HG02610 (cell line): Measurements from ENCODE around the gene NR5A2.

Experiments
- ATAC-seq: cut with Tn5 transposase; IDR thresholded peaks from one replicate; pipeline ENCODE4 v1.9.1; 2021; ENCODE audit warnings: mild to moderate bottlenecking, moderate library complexity; ENCODE audit not compliant: unreplicated experiment

The NR5A2 gene

DNA sequence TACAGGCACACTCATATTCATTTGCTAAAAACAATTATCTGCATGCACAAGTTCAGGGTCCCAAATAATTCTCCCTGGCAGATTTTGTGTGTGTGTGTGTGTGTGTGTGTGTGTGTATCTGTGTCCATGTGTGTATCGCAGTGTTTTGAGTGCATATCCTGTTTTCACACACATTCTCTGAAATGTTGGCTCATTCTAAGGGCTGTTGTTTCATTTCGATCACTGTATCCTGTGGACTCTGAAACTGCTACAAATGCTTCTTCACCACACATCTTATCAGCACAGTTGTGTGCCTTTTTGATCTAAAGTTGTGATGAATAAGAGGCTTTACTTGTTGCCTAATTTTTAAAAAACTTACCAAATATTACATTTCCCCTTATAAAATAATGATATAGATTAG, 34.6 kb downstream of the NR5A2 start:
- no peak for ATAC-seq

DNA sequence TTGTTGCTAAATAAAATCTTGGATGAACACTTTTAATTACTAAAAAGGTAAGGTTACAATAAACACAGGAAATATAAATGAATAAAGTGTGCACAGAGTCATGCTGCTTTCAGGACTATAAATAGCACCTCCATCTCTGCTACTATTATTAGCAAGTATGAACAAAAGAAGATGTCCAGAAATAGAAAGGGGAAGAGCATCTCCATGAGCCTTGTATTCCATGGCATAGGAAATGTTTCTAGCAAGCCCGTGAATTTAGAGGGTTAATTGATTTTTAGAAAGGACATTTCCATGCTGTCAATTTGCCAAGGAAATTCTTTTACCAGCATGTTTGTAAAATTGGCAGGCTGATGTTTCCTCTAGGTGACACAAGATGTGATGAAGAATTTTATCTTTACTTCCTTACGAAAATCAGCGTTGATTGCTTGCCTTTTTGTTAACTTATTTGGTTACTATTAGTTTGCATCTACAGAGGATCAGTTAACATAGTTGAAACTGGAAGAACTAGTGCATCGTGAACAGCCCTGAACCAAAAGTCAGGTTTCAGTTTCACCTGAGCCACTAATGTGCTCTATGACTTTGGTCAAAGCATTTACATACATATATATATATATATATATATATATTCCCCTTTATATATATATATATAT, 45.3 kb downstream of the NR5A2 start:
- peak; percentile 90 for ATAC-seq

DNA sequence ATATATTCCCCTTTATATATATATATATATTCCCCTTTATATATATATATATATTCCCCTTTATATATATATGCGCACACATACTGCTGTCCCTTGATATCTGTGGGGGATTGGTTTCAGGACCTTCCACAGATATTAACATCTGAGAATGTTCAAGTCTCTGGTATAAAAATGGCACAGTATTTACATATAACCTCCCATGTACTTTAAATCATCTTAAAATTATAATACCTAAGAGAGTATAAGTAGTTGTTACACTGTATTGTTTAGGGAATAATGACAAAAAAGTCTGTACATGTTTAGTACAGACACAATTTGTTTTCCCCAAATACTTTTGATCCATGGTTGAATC, 45.8 kb downstream of the NR5A2 start:
- ATAC-seq, result peak; percentile 13

DNA sequence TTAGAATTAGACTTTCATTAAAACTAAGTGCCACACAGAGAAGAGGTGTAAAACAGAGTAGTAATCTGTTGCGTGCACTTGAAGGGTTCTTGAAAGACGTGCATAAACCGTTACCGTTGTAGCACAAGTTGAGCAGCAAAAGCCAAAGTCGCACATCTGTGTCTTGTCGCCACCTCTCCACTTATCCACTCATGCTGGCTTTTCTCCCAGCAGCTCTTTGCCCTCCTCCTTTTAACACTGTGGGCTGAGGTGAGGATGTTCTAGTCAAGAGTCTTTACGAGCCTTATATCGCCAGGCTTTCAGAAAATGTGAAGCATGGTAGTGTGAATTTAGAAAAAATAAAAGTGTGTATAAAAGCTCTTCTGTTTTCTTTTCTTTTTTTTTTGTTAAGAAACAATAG, 48.0 kb downstream of the NR5A2 start:
- no peak for ATAC-seq

DNA sequence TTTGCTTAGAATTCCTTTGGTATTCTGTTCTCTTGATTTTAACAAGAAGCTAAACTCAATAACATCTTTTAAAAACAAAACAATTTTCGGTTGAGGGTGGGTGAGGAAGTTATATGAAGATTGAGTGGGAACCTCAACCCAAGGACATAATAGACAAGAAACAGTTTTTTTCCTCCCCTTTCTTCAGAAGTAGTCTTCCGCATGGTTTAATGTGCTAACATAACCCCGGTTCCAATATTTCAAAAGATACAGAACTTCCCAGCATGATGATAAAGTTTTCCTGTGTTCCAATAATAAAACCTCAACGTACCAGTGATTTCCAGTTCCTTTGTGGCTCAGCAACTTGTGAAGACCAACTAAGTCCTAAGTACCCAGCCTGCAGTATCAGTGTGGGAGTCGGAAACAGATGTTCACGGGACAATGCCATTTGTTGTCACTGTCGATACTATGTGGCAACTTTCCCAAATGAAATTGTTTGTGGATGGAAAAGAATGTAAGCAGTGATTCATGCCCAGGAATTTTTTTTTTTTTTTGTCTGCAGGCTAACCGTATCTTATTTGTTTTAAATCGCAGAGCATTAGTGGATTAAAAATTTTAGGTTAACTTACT, 48.5 kb downstream of the NR5A2 start:
- ATAC-seq, result no peak

DNA sequence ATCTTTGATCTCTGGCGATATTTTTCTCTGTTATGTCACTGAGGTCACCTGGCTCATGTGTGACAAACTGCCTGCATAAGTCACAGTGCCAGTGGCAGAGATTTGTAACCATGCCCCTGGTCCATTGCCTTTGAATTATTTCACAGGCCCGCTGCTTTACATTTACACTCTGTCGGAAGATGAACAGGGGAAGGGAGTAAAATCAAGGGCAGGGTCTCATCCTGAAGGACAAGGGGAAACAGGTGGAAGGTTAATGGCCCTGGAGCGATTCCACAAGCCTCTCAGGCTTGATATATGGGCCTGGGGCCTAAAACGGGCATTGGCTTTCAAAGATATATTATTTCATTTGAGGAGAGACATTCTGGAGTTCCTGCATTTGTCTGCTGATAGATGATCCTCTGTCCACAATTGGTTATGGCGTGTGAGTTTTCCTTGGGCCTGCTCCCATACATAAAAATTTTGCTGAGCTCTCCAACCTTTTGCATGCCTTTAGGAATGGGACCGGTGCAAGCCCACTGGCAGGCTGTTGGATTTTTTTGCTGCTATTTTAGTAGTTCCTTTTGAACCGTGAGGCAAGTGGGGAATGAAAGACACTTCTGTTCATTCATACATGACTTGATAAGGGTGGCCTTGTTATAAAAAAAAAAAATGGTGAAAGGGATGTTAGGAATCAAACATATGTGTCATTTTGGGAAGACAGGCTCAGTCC, 51.9 kb downstream of the NR5A2 start:
- no peak for ATAC-seq

DNA sequence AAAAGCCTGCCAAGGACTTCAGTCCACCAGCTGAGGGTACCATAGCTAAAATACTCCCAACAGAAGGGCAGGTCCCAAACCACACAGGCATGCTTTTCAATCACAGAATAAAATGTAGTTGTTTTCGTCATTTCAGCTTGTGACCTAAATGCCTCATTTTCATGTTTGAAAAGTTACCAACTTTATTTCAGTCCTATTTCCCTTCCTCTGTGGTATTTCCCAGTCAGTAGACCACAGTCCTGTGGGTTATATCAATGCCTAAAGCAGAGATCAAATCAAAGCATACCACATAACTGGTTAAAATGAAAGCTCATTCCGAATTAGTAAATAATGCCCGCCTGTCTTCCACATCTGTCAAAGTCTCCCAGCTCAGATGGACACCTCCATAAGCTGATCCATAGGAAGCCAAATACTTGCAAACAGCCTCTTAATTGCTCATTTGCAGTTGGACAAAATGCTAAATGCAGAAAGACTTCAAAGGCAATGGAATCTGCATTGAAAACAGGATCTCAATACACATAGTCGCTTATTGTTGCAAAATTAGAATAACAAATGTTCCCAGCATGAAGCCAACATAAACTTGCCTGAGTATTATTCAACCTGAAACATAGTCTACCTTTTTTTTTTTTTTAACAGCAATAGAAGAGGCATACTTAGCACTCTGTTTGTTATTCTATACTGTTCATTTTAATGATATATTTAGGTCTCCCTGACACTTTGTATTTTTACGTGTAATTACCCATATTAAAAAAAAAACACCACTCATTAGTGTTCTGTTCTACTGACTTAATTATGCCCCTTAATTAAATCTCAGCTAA, 53.9 kb downstream of the NR5A2 start:
- no peak for ATAC-seq

DNA sequence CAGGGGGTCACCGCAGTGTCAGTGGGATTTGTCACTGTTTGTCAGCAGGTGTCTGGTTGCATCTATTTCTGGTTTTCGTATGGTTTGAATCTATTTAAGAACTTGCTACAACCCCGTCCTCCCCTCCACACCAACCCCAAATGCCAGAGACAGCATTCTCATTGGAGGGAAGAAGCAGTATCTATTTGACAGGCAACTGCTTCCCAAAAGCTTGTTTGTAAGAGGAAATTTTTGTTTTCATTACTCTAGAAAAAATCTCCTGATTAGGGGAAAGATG, 54.4 kb downstream of the NR5A2 start:
- ATAC-seq, result no peak

DNA sequence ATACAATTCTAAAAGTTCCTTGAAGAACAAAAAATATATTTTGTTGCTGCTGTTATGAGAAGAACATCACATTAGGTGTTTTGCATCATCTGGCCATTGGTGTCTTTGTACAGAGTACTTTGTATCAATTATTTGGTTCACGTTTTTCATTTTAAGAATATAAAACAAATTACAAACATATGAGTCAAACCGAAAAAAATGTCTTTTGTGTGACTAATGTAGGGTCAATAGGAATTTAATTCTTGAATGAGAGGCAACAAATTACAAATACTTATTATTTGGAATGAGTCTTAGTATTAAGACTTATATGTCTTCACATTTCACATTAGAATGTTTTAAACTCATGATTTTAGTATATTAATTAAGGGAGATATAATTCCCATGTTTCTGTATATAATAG, 54.8 kb downstream of the NR5A2 start:
- ATAC-seq, result no peak

DNA sequence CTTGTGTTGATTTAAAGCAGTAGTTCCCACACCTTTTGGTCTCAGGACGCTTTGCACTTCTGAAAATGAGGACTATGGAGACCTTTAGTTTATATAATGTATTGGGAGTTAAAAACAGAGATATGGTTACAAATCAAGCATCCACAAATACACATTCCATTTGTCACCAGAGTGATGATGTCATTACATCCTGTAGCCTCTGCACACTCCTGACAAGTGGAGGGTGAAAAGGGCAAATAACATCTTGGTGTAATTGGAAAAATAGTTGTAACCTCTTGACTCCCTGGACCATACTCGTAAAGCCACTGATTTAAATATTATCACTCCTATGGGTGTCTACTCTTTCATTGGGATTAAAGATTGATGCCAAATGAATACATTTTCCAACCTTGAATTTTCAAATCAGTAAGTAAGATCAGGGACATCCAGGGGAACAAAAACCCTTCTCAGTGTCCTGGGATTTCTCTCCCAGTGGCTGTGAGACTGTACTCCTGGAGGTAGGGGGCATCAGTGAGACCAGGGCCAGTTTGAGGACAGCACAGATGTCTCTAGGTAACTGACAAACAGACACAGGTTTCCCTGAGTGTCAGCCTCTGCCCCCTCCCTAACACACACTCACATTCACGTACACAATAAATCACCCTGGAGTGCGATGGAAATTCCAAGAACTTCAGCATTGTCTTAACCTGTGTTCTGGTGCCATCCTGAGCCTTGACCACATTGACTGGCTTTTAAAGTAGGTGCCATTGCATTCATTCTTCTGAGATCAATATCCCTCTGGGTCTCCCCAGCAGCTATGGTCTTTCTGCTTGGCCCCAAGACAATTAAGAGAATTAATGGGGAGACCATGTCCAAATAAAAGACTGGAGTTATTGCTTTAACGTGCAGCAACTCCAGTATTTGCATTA, 63.0 kb downstream of the NR5A2 start:
- no peak for ATAC-seq

DNA sequence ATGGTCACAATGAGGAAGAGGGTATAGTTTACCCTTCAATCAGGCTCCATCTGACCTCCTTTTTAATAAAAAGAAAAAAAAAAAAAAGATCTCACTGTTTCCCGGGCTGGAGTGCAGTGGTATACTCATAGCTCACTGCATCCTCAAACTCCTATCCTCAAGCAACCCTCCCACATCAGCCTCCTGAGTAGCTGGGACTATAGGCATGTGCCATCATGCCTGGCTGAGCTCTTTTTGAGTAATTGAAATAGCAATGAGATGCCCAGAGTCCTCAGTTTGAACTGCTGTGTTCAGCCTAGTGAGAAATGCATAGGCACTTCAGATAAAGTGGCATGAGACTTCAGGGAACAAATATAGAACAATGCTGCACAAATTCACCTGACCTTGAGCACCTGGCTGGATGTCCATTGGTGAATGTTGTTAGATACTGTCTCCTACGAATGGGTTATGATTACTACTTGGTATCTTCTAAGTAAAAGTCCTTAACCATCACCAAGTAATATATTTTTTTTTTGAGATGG, 67.6 kb downstream of the NR5A2 start:
- ATAC-seq, result no peak

DNA sequence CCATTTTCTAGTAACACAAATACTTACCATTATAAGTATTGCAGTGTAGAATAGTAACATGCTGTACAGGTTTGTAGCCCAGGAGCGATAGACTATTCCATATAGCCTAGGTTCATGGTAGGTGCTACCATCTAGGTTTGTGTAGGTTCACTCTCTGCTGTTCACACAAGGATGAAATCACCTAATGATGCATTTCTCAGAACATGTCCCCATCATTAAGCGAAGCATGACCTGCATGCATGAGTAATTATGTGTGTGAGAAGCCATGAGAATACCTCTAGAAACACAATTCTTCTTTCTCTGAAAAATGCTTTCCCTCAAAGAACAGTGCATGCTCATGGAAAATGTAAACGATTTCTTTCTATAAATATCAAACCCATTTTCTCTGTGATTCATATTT, 69.3 kb downstream of the NR5A2 start:
- no peak for ATAC-seq

DNA sequence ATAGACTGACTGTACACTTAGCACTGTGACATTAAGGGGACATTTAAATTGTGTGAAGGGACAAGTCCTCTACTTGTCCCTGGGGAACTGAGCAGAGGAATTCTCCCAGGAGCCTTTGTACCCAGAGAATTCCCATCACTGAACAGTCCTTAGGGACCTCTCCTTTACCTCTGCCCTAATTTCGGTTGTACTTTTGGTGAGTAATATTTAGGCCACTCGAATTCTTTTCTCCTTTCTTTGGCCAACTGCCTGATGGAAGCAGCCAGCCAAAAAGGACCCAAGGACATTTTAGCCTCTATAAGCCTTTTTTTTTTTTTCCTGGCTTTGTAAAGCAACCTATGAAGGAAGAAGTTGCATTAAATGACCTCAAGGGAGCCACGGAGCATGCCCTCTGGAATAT, 71.5 kb downstream of the NR5A2 start:
- no peak for ATAC-seq

DNA sequence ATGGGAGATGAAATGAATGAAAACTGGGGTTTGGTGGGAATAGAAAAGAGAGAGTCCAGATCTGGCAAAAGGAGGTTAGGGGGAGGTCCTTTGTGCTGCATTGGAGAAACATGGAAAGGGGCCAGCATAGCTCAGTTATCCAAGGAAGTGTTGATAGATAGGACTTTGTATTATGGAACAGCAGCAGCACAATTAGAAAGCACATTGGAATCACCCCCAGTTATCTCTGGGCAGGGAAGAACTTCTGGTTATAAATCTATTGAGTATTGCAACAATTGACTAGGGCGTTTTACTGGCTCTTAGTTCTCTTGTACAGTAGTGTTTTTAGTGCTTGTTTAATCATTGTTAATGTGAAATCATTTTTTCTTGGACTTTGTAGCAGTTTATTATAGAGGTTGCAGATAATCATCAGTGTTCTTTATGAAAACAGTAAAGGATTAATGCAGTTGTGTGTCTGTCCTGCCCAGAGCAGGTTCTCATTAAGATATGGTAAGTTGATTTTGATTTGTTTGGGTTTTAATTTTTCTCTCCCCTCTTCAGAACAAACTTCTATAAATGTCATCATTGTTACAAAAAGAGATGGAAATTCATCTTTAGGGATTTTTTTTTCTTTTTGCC, 76.6 kb downstream of the NR5A2 start:
- ATAC-seq, result no peak

DNA sequence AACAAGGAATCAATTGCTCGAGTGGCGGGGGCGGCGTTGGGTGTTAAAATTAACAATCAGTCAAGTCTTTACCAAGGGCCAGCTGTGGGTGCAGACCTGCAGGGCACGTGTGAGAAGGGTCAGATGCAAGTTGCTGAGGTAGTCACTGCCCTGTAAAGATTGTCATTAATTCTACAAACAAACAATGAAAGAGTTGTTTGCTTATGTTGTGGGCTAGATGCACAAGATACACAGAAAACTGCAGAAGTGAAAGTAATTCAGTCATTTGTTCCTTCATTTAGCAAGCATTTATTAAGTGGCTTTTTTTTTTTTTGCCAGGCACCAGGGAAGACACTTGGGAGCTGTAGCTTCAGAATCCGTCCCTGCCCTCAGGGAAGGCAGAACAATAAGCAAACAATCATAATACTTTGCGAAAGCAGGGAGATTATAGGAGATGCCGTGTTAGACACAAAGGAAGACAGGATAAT, 79.5 kb downstream of the NR5A2 start:
- ATAC-seq, result no peak

DNA sequence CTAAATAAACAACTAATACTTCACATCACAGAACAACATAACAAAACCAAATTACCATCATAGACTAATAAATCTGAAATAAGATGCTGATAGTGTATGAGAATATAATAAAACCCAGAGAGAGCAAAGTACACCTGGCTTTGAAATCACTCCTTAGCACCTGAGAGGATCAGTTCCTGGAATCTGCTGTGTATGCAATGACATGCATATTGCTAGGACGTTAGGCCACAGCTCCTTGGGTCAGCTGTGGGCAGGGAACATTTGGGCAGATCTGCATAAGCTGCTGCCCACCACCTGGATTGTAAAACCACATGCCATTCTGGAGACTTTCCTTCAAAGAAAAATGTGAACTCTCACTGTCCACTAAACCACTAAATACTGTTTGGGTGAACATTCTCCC, 81.1 kb downstream of the NR5A2 start:
- no peak for ATAC-seq

DNA sequence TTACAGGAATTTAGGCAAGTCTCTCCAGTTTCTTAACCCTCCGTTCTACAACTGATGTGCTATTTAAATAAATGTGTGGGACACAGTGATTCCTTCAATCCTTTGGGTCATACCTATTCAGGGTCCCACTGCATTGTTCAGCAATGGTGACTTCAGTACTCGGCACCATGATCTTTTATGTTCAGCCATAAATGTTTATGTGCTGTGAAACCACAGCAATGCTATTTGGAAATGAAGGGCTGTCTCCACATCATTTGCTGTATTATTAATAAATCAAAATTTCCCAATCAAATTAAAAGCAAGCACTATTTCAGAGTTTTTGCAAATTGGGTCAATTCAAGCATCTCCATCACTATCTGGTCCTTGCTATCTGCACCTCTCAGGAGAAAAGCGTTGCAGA, 84.8 kb downstream of the NR5A2 start:
- no peak for ATAC-seq

DNA sequence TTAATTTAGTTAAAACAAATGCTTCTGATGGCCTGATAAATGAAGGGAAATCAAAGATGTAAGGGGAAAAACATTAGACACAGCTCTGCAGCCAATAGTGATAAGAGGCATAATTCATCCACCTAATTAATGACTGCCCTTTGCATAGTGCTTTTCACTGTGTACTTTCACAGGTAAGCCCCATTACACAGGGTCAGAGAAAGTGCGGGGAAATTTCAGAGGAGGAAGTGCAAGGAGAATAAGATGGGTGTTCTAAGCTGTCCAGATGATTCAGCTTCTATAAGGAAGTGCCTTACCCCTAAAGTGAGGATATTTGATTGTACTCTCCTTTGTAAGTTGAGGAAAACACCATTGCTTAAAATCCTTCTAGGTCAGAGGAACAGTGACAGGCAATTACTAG, 88.0 kb downstream of the NR5A2 start:
- ATAC-seq, result no peak

DNA sequence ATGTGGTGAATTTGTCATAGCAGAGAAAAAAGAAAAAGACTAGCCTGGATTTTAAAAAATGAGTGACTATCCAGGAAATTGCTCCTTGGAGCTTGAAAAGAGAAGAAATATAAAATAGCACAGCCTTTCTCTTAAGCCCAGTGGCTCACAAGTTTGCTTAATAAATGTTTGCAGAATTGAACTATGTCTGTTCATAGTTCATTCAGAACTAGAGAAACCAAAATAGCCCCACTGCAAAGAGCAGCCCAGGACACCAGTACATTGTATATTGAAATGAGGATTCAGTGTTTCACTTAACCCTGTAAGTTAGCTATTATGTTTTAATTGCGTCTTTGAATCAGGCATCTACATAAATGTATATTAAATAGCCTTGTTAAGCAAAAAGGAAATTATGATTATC, 88.8 kb downstream of the NR5A2 start:
- no peak for ATAC-seq
